ENCODE measurements around the gene ANKFY1.
A peak's percentile ranks its signal among the peaks of the same experiment; 100 is the strongest.

ANKFY1 gene, protein sequence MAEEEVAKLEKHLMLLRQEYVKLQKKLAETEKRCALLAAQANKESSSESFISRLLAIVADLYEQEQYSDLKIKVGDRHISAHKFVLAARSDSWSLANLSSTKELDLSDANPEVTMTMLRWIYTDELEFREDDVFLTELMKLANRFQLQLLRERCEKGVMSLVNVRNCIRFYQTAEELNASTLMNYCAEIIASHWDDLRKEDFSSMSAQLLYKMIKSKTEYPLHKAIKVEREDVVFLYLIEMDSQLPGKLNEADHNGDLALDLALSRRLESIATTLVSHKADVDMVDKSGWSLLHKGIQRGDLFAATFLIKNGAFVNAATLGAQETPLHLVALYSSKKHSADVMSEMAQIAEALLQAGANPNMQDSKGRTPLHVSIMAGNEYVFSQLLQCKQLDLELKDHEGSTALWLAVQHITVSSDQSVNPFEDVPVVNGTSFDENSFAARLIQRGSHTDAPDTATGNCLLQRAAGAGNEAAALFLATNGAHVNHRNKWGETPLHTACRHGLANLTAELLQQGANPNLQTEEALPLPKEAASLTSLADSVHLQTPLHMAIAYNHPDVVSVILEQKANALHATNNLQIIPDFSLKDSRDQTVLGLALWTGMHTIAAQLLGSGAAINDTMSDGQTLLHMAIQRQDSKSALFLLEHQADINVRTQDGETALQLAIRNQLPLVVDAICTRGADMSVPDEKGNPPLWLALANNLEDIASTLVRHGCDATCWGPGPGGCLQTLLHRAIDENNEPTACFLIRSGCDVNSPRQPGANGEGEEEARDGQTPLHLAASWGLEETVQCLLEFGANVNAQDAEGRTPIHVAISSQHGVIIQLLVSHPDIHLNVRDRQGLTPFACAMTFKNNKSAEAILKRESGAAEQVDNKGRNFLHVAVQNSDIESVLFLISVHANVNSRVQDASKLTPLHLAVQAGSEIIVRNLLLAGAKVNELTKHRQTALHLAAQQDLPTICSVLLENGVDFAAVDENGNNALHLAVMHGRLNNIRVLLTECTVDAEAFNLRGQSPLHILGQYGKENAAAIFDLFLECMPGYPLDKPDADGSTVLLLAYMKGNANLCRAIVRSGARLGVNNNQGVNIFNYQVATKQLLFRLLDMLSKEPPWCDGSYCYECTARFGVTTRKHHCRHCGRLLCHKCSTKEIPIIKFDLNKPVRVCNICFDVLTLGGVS

DNA sequence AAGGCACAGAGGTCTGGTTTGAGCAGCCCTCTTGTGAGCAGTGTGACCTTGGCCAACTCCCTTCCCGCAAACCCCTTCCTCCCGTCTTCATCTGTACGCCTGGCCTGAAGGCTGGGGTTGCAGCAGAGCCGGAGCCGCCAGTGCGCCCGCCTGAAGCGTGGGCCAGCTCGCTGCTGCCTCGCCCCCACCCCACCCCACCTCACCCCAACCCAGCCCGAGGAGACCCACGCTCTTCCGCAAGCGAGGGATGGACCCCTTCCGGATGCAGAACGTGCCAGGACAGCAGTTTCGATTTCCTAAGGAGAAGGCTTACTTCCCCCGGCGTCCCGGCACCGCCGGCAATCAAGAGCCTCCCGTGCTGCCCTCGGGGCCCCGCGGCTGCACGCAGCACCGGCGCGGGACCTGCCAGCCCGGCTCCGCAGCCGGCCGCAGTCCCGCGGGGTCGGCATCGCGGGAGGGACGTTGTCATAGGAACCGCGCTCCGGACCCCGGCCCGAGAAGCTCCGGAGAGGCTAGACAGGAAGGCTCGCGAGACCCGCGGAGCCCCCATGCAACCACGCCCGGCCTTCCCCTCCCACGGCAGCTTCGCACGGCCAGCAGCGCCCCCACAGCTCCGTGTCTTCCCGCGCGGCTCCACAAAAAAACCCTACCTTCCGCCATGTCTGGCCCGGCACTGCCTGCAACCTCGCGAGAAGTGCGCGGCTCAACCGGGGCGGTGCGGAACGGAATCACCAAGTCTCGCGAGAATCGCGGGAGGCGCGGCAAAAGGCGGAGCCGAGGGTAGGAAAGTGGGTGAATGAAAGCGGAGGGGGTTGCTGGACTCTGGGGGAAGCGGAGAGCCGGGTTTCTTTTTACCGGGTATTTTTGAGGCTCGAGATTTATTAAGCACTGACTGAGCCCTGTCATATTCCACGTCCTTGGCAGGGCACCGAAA, at the start of gene ANKFY1:
TSS of gene ANKFY1 (minus strand) at position 698 of the 934 bp plus-strand sequence. CDS start at position 660, 38 bp downstream.
- peak; percentile 99 for DNase-seq (ENCODE audit: extremely low spot score)
- POLR2A ChIA-PET, result interaction anchor here (0.6 to 0.9 kb wide), 4 partner anchors 8 to 120 kb away, joined by 3 to 4 read pairs (median 4); partner anchors contain the start of genes CYB5D2 and ZZEF1
- CTCF ChIA-PET, result interaction anchor here (1.3 to 7.5 kb wide), 3 partner anchors 13 to 23 kb away, joined by 3 to 72 read pairs (median 4); no protein-coding TSS in a partner anchor
- TF ChIP-seq, protein P1, sequence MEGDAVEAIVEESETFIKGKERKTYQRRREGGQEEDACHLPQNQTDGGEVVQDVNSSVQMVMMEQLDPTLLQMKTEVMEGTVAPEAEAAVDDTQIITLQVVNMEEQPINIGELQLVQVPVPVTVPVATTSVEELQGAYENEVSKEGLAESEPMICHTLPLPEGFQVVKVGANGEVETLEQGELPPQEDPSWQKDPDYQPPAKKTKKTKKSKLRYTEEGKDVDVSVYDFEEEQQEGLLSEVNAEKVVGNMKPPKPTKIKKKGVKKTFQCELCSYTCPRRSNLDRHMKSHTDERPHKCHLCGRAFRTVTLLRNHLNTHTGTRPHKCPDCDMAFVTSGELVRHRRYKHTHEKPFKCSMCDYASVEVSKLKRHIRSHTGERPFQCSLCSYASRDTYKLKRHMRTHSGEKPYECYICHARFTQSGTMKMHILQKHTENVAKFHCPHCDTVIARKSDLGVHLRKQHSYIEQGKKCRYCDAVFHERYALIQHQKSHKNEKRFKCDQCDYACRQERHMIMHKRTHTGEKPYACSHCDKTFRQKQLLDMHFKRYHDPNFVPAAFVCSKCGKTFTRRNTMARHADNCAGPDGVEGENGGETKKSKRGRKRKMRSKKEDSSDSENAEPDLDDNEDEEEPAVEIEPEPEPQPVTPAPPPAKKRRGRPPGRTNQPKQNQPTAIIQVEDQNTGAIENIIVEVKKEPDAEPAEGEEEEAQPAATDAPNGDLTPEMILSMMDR (IDR thresholded peaks at IDR 0.05; ENCODE audit: control extremely low read depth, extremely low read depth, low read depth, missing control alignments), result peak; percentile 15

GRCh38 chr17:4310354-4311060, 46.7 kb upstream of the ANKFY1 start:
- ChIA-PET POLR2A (no interaction called here), CTCF (no interaction called here)
- TF ChIP-seq, protein P1 (IDR thresholded peaks at IDR 0.05; ENCODE audit: control extremely low read depth, extremely low read depth, low read depth, missing control alignments), result no peak
- no peak for DNase-seq (ENCODE audit: extremely low spot score)

GRCh38 chr17:4309897-4310296, 46.1 kb upstream of the ANKFY1 start:
- POLR2A ChIA-PET, result no interaction called here
- CTCF ChIA-PET, result interaction anchor here (1.4 kb wide), 1 partner anchor 11 kb away, joined by 6 read pairs; no protein-coding TSS in a partner anchor
- TF ChIP-seq, protein P1 (IDR thresholded peaks at IDR 0.05; ENCODE audit: control extremely low read depth, extremely low read depth, low read depth, missing control alignments), result no peak
- DNase-seq (ENCODE audit: extremely low spot score), result no peak

DNA sequence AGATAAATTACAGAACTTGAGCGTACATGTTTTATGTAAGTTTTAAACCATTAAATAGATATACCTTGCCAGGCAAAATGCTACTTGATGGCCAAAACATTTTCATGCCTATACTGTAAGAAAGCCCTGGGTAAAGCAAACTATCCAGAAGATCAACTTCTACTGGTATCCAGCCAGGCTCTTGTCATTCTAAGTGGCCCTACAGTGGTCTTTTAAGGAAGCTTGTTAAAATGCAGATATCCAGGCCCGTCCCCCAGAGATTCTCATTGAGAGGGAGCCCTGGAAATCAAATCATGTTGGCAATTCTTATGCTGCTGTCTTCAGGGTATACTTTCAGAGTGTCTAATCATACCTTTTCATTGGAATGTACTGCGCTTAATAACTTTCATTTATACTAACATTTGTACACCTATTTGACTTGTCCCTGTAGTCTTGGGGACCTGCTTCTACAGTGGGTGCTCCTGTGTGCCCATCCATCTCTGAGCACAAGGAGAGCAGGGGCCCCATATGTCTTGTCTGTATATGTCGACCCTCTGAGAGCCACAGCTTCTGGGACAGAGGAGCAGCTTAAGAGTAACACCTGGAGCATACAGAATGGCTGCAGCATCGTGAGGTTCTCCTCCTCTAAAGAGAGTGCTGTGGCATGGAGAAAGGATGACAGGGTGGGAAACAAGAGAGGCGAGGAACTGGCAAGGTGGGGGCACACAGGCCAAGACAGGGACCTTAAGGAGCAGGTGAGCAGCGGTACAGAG, 43.6 kb upstream of the ANKFY1 start:
- ChIA-PET POLR2A (no interaction called here), CTCF (interaction anchor here (1.0 to 2.6 kb wide), 5 partner anchors 9 to 92 kb away, joined by 3 to 12 read pairs (median 4); no protein-coding TSS in a partner anchor)
- no peak for DNase-seq (ENCODE audit: extremely low spot score)
- TF ChIP-seq, protein P1 (IDR thresholded peaks at IDR 0.05; ENCODE audit: control extremely low read depth, extremely low read depth, low read depth, missing control alignments), result no peak

DNA sequence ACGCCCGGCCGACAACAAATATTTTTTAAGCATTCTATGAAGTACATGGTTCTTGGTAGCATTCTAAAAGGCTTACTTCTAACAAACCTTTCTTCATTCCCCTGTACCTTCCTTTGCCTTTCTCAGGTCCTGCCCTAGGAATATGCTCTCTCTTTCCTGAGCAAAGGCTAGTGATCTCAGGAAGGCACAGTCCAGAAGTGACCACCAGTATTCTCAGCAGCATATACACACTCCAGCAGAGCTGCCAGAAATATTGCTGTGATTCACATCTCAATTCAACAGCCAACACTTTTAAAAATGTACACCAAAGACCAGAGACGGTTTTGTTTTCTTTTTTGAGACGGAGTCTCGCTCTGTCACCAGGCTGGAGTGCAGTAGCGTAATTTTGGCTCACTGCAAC, 41.4 kb upstream of the ANKFY1 start:
- no peak for DNase-seq (ENCODE audit: extremely low spot score)
- ChIA-PET CTCF (interaction anchor here (0.8 to 2.6 kb wide), 10 partner anchors 8 to 108 kb away, joined by 3 to 16 read pairs (median 6); no protein-coding TSS in a partner anchor), POLR2A (no interaction called here)
- TF ChIP-seq, protein P1 (IDR thresholded peaks at IDR 0.05; ENCODE audit: control extremely low read depth, extremely low read depth, low read depth, missing control alignments), result no peak
